H1 (cell line): ENCODE measurements around the gene KRTAP10-4. TPM values are rescaled to one million over a fixed set of nuclear protein-coding genes. Genes with fewer than 3 reads are reported as not detected.

ENCODE experiments used
- CTCF ChIA-PET: fragments of 300-600 bp; sonication (Branson Sonifier 250); formaldehyde crosslinking; loops from one replicate; lab custom pipeline; 2021; ENCODE audit not compliant: partially characterized antibody; lab: Charles Lee
- POLR2A ChIA-PET: fragments of 300-600 bp; sonication (Branson Sonifier 250); formaldehyde crosslinking; loops from one replicate; lab custom pipeline; 2021; ENCODE audit warnings: inconsistent platforms; ENCODE audit not compliant: partially characterized antibody; lab: Charles Lee
- DNase-seq, 2 experiments: peaks; one replicate each; pipeline versions ENCODE4 v3.0.0 to v3.0.0-alpha.2; 2010 to 2022; ENCODE audit warnings: low spot score in 2 of 2, low read depth in 1 of 2, mixed read lengths in 1 of 2
- FAIRE-seq: peaks from 2 replicates; lab custom pipeline; 2011; peaks lifted over from hg19 to GRCh38; lab: Jason Lieb, UNC
- H2AFZ ChIP-seq: 2 replicates; pipeline ENCODE4 v1.8.1; 2012; ENCODE audit warnings: low read length, inconsistent platforms
- H2AK5ac ChIP-seq: 2 replicates; pipeline ENCODE4 v1.6.1; 2013; ENCODE audit warnings: low read depth, low read length
- H2BK120ac ChIP-seq: replicated peaks from 2 replicates; pipeline ENCODE3; 2013; ENCODE audit warnings: low read depth, low read length, inconsistent platforms
- H2BK12ac ChIP-seq: 2 replicates; pipeline ENCODE4 v1.6.1; 2013; ENCODE audit warnings: low read depth, low read length
- H2BK15ac ChIP-seq: 2 replicates; pipeline ENCODE4 v1.6.1; 2013; ENCODE audit warnings: low read length
- H2BK20ac ChIP-seq: 2 replicates; pipeline ENCODE4 v1.6.1; 2013; ENCODE audit warnings: low read length
- H2BK5ac ChIP-seq: 2 replicates; pipeline ENCODE4 v1.6.1; 2013; ENCODE audit warnings: low read depth, low read length
- H3K14ac ChIP-seq: 2 replicates; pipeline ENCODE4 v1.6.1; 2013; ENCODE audit warnings: inconsistent platforms; ENCODE audit not compliant: insufficient read length
- H3K18ac ChIP-seq: 2 replicates; pipeline ENCODE4 v1.6.1; 2013; ENCODE audit warnings: low read length; ENCODE audit errors: extremely low read depth
- H3K23ac ChIP-seq: 2 replicates; pipeline ENCODE4 v1.6.1; 2013; ENCODE audit warnings: inconsistent platforms; ENCODE audit not compliant: insufficient read length
- H3K23me2 ChIP-seq: 2 replicates; pipeline ENCODE4 v1.6.1; 2013; ENCODE audit warnings: low read depth, low read length
- H3K27ac ChIP-seq: 2 replicates; pipeline ENCODE4 v1.6.1; 2011; ENCODE audit warnings: low read depth, low read length, inconsistent platforms
- H3K27me3 ChIP-seq, 4 experiments: replicated peaks in 1 of 4; 1 replicate in 1 of 4; 2 replicates in 3 of 4; pipeline versions ENCODE4 v1.6.1 to v1.8.1; 2011 to 2013; ENCODE audit warnings: low read length in 3 of 4, mild to moderate bottlenecking in 3 of 4, inconsistent platforms in 2 of 4, mixed read lengths in 2 of 4, moderate library complexity in 1 of 4; ENCODE audit not compliant: control insufficient read depth in 3 of 4, insufficient read depth in 3 of 4; ENCODE audit errors: extremely low read depth in 1 of 4
- H3K36me3 ChIP-seq, 4 experiments: 2 replicates each; pipeline versions ENCODE4 v1.6.1 to v1.8.1; 2011 to 2013; ENCODE audit warnings: mild to moderate bottlenecking in 4 of 4, low read length in 3 of 4, moderate library complexity in 2 of 4, control low read depth in 1 of 4, inconsistent platforms in 1 of 4; ENCODE audit not compliant: insufficient read depth in 4 of 4, control insufficient read depth in 2 of 4
- H3K4ac ChIP-seq: replicated peaks from 2 replicates; pipeline ENCODE3; 2013; ENCODE audit warnings: low read length, low read depth, mixed read lengths, inconsistent platforms; ENCODE audit not compliant: insufficient read length
- H3K4me1 ChIP-seq, 4 experiments: replicated peaks in 1 of 4; 1 replicate in 1 of 4; 2 replicates in 3 of 4; pipeline versions ENCODE4 v1.6.1 to v1.8.1; 2011 to 2013; ENCODE audit warnings: low read length in 3 of 4, inconsistent platforms in 2 of 4, mixed read lengths in 1 of 4; ENCODE audit not compliant: insufficient read depth in 4 of 4, control insufficient read depth in 3 of 4
- H3K4me2 ChIP-seq, 2 experiments: 2 replicates each; pipeline versions ENCODE4 v1.6.1 to v1.8.1; 2011 to 2013; ENCODE audit warnings: low read depth in 2 of 2, low read length in 2 of 2, control low read depth in 1 of 2, inconsistent platforms in 1 of 2, mild to moderate bottlenecking in 1 of 2; ENCODE audit not compliant: insufficient read depth in 1 of 2
- H3K4me3 ChIP-seq, 4 experiments: fragments of 200-600, 300-600 bp in 1 of 4; sonication (generic), shearing (Covaris generic), sonication (Bioruptor Twin) in 1 of 4; 2 replicates each; pipeline versions ENCODE4 v1.5.1 to v1.8.1; 2011 to 2016; ENCODE audit warnings: low read length in 4 of 4, low read depth in 3 of 4, control low read depth in 2 of 4, inconsistent platforms in 2 of 4, mild to moderate bottlenecking in 2 of 4, mixed read lengths in 1 of 4, moderate library complexity in 1 of 4; ENCODE audit not compliant: insufficient read depth in 2 of 4; ENCODE audit errors: extremely low read depth in 1 of 4
- H3K56ac ChIP-seq: replicated peaks from 2 replicates; pipeline ENCODE3; 2013; ENCODE audit warnings: low read depth, mild to moderate bottlenecking, mixed read lengths, low read length, inconsistent platforms; ENCODE audit not compliant: insufficient read length
- H3K79me1 ChIP-seq: 2 replicates; pipeline ENCODE4 v1.6.1; 2013; ENCODE audit warnings: low read depth, low read length, control low read depth
- H3K79me2 ChIP-seq, 2 experiments: 2 replicates each; pipeline versions ENCODE4 v1.6.1 to v1.8.1; 2012 to 2013; ENCODE audit warnings: low read length in 2 of 2, mild to moderate bottlenecking in 2 of 2, inconsistent platforms in 1 of 2; ENCODE audit not compliant: insufficient read depth in 2 of 2, control insufficient read depth in 1 of 2
- H3K9ac ChIP-seq, 4 experiments: replicated peaks in 1 of 4; 1 replicate in 1 of 4; 2 replicates in 3 of 4; pipeline versions ENCODE4 v1.6.1 to v1.8.1; 2011 to 2013; ENCODE audit warnings: low read depth in 3 of 4, low read length in 3 of 4, control low read depth in 2 of 4, mild to moderate bottlenecking in 2 of 4, moderate library complexity in 2 of 4, inconsistent platforms in 1 of 4; ENCODE audit errors: extremely low read depth in 1 of 4
- H3K9me3 ChIP-seq, 2 experiments: 2 replicates each; pipeline versions ENCODE4 v1.6.1 to v1.8.1; 2012 to 2013; ENCODE audit warnings: mild to moderate bottlenecking in 2 of 2, moderate library complexity in 2 of 2, control low read depth in 1 of 2, inconsistent platforms in 1 of 2, low read depth in 1 of 2, low read length in 1 of 2, mixed read lengths in 1 of 2; ENCODE audit not compliant: insufficient read depth in 2 of 2
- H4K20me1 ChIP-seq, 2 experiments: replicated peaks in 1 of 2; 2 replicates each; pipeline versions ENCODE3 to v1.8.1; 2011 to 2013; ENCODE audit warnings: inconsistent platforms in 2 of 2, low read length in 2 of 2, mild to moderate bottlenecking in 1 of 2; ENCODE audit not compliant: insufficient read depth in 2 of 2, control insufficient read depth in 1 of 2
- H4K5ac ChIP-seq: 2 replicates; pipeline ENCODE4 v1.6.1; 2013; ENCODE audit warnings: low read length, low read depth, mixed read lengths, inconsistent platforms; ENCODE audit not compliant: insufficient read length
- H4K8ac ChIP-seq: 2 replicates; pipeline ENCODE4 v1.8.0; 2013; ENCODE audit warnings: mild to moderate bottlenecking, moderate library complexity, low read length, inconsistent platforms; ENCODE audit not compliant: insufficient read depth; ENCODE audit errors: extremely low read depth
- H4K91ac ChIP-seq: replicated peaks from 2 replicates; pipeline ENCODE3; 2013; ENCODE audit warnings: low read length, mixed read lengths, inconsistent platforms; ENCODE audit not compliant: insufficient read length
- BACH1 ChIP-seq: IDR thresholded peaks from 2 replicates; pipeline ENCODE4 v1.6.1; 2012; ENCODE audit warnings: low read length, improper control_type of control experiment
- TEAD4 ChIP-seq: IDR thresholded peaks from 2 replicates; pipeline ENCODE4 v1.6.1; 2012; ENCODE audit warnings: low read depth, low read length, inconsistent platforms, mixed read lengths
- WGBS, 2 experiments: shearing (Covaris generic) in 1 of 2; methylation state at CpG; one replicate each; pipeline versions ENCODE4 v1.1.6 to v1.1.7; 2013 to 2015; ENCODE audit warnings: low lambda C conversion rate in 2 of 2, mixed read lengths in 2 of 2, inconsistent platforms in 1 of 2, low coverage in 1 of 2, missing lambda C conversion rate in 1 of 2; ENCODE audit not compliant: insufficient replicate concordance in 2 of 2, insufficient coverage in 1 of 2, insufficient read length in 1 of 2; ENCODE audit errors: extremely low coverage in 1 of 2, missing lambda C conversion rate in 1 of 2; 5-methylcytosine and 5-hydroxymethylcytosine counted together
- polyA plus RNA-seq, 7 experiments: library from polyadenylated mRNA; depleted of rRNA in 3 of 7; stranded (reverse) in 5 of 7; unstranded in 2 of 7; fragments of >200 nt in 5 of 7; fragments of 200-250 nt in 2 of 7; gene quantifications; 1 replicate in 5 of 7; 2 replicates in 1 of 7; 4 replicates in 1 of 7; pipeline versions ENCODE4 v1.2.1 to v1.2.3, GENCODE V29; 2011 to 2013; ENCODE audit warnings: missing spikeins in 2 of 7, mixed read lengths in 2 of 7
- total RNA-seq: library from RNA; stranded (reverse); fragmentation: NEBNext Ultra II Directional; extraction: Animal tissue kit (Norgen Biotek cat#: 25700); gene quantifications from 2 replicates; pipeline ENCODE4 v1.2.1, GENCODE V29; 2021
- TF ChIP-seq, protein P1 (sequence below): IDR thresholded peaks from 2 replicates; pipeline ENCODE4 v1.6.1; 2012; ENCODE audit warnings: inconsistent platforms

KRTAP10-4 gene
- total and polyA plus RNA-seq, 2 of the 8 experiments (the other 6 are each of a cell fraction or from before 2014, with no cell fraction given), result not detected

DNA sequence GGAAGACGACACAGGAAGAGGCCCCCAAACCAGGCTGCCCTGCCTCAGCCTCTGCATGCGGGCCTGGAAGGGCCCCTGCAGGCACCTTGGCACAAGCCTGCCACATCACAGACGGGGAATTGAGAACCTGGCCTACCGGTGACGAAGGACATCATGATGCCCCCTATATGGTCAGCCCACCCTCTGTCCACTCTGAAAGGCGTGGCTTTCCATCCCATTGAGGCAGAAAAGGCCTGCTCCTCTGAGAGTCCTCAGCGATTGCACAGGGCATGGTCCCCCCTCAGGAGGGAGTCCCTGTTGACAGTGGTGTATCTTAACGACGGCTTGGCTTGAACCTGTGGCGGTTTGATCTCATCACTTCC, 44.9 kb upstream of the KRTAP10-4 start:
- Histone ChIP-seq H4K5ac (no peak overlapping the region), H2AFZ (no peak overlapping the region), H2BK20ac (no peak overlapping the region), H3K27ac (no peak overlapping the region), H2BK12ac (no peak overlapping the region), H3K79me1 (no peaks in the 10 kb centered on the region; the same call in 1 of the 2 replicates), H3K36me3 (no peaks in the 10 kb centered on the region), H2BK120ac (no peak overlapping the region), H2BK15ac (no peak overlapping the region), H3K9me3 (peaks cover 0 to 12% of the 10 kb centered on the region in 2 experiments; a peak in 1 of 4 replicates), H4K8ac (no peak overlapping the region; the same call in 1 of the 2 replicates), H3K4me2 (no peak overlapping the region), H4K20me1 (peaks cover 0 to 2% of the 10 kb centered on the region in 2 experiments), H3K18ac (no peak overlapping the region), H3K4me3 (no peak overlapping the region), H3K79me2 (no peaks in the 10 kb centered on the region), H2AK5ac (no peak overlapping the region), H3K56ac (no peak overlapping the region), H3K4ac (no peak overlapping the region), H3K23ac (no peak overlapping the region), H3K14ac (no peak overlapping the region), H3K23me2 (peaks cover 12% of the 10 kb centered on the region; the same call in 1 of the 2 replicates), H2BK5ac (no peak overlapping the region), H3K9ac (no peak overlapping the region), H4K91ac (no peak overlapping the region), H3K4me1 (peaks cover 0 to 3% (median 0%) of the 10 kb centered on the region in 4 experiments; a peak in 1 of 7 replicates), H3K27me3 (peaks cover 0 to 3% (median 0%) of the 10 kb centered on the region in 4 experiments; a peak in 1 of 7 replicates)
- FAIRE-seq (no peak), DNase-seq (no peak)
- WGBS, 2 experiments, result 87% methylated on average over 10 of the region's 10 CpGs; no CpG with 5 or more reads in 1 of the 2 experiments
- CTCF ChIA-PET, result interaction anchor here (1.5 kb wide), 1 partner anchor 265 kb away, joined by 4 read pairs; no protein-coding TSS in a partner anchor
- no peak for TF ChIP-seq TEAD4
- no peak for TF ChIP-seq BACH1
- TF ChIP-seq, protein P1, sequence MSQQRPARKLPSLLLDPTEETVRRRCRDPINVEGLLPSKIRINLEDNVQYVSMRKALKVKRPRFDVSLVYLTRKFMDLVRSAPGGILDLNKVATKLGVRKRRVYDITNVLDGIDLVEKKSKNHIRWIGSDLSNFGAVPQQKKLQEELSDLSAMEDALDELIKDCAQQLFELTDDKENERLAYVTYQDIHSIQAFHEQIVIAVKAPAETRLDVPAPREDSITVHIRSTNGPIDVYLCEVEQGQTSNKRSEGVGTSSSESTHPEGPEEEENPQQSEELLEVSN, result no peak
- POLR2A ChIA-PET, result no interaction called here
